H1 (cell line): ENCODE measurements around the gene TFAP2B. TPM values are rescaled to one million over a fixed set of nuclear protein-coding genes. Genes with fewer than 3 reads are reported as not detected.

Experiments used
- CTCF ChIA-PET: fragments of 300-600 bp; sonication (Branson Sonifier 250); formaldehyde crosslinking; loops from one replicate; lab custom pipeline; 2021; ENCODE audit not compliant: partially characterized antibody; lab: Charles Lee
- POLR2A ChIA-PET: fragments of 300-600 bp; sonication (Branson Sonifier 250); formaldehyde crosslinking; loops from one replicate; lab custom pipeline; 2021; ENCODE audit warnings: inconsistent platforms; ENCODE audit not compliant: partially characterized antibody; lab: Charles Lee
- DNase-seq, 2 experiments: peaks; one replicate each; pipeline versions ENCODE4 v3.0.0 to v3.0.0-alpha.2; 2010 to 2022; ENCODE audit warnings: low spot score in 2 of 2, low read depth in 1 of 2, mixed read lengths in 1 of 2
- FAIRE-seq: peaks from 2 replicates; lab custom pipeline; 2011; peaks lifted over from hg19 to GRCh38; lab: Jason Lieb, UNC
- H2AFZ ChIP-seq: 2 replicates; pipeline ENCODE4 v1.8.1; 2012; ENCODE audit warnings: low read length, inconsistent platforms
- H2AK5ac ChIP-seq: 2 replicates; pipeline ENCODE4 v1.6.1; 2013; ENCODE audit warnings: low read depth, low read length
- H2BK120ac ChIP-seq: replicated peaks from 2 replicates; pipeline ENCODE3; 2013; ENCODE audit warnings: low read depth, low read length, inconsistent platforms
- H2BK12ac ChIP-seq: 2 replicates; pipeline ENCODE4 v1.6.1; 2013; ENCODE audit warnings: low read depth, low read length
- H2BK15ac ChIP-seq: 2 replicates; pipeline ENCODE4 v1.6.1; 2013; ENCODE audit warnings: low read length
- H2BK20ac ChIP-seq: 2 replicates; pipeline ENCODE4 v1.6.1; 2013; ENCODE audit warnings: low read length
- H2BK5ac ChIP-seq: 2 replicates; pipeline ENCODE4 v1.6.1; 2013; ENCODE audit warnings: low read depth, low read length
- H3K14ac ChIP-seq: 2 replicates; pipeline ENCODE4 v1.6.1; 2013; ENCODE audit warnings: inconsistent platforms; ENCODE audit not compliant: insufficient read length
- H3K18ac ChIP-seq: 2 replicates; pipeline ENCODE4 v1.6.1; 2013; ENCODE audit warnings: low read length; ENCODE audit errors: extremely low read depth
- H3K23ac ChIP-seq: 2 replicates; pipeline ENCODE4 v1.6.1; 2013; ENCODE audit warnings: inconsistent platforms; ENCODE audit not compliant: insufficient read length
- H3K23me2 ChIP-seq: 2 replicates; pipeline ENCODE4 v1.6.1; 2013; ENCODE audit warnings: low read depth, low read length
- H3K27ac ChIP-seq: 2 replicates; pipeline ENCODE4 v1.6.1; 2011; ENCODE audit warnings: low read depth, low read length, inconsistent platforms
- H3K27me3 ChIP-seq, 4 experiments: replicated peaks in 1 of 4; 1 replicate in 1 of 4; 2 replicates in 3 of 4; pipeline versions ENCODE4 v1.6.1 to v1.8.1; 2011 to 2013; ENCODE audit warnings: low read length in 3 of 4, mild to moderate bottlenecking in 3 of 4, inconsistent platforms in 2 of 4, mixed read lengths in 2 of 4, moderate library complexity in 1 of 4; ENCODE audit not compliant: control insufficient read depth in 3 of 4, insufficient read depth in 3 of 4; ENCODE audit errors: extremely low read depth in 1 of 4
- H3K36me3 ChIP-seq, 4 experiments: 2 replicates each; pipeline versions ENCODE4 v1.6.1 to v1.8.1; 2011 to 2013; ENCODE audit warnings: mild to moderate bottlenecking in 4 of 4, low read length in 3 of 4, moderate library complexity in 2 of 4, control low read depth in 1 of 4, inconsistent platforms in 1 of 4; ENCODE audit not compliant: insufficient read depth in 4 of 4, control insufficient read depth in 2 of 4
- H3K4ac ChIP-seq: replicated peaks from 2 replicates; pipeline ENCODE3; 2013; ENCODE audit warnings: low read length, low read depth, mixed read lengths, inconsistent platforms; ENCODE audit not compliant: insufficient read length
- H3K4me1 ChIP-seq, 4 experiments: replicated peaks in 1 of 4; 1 replicate in 1 of 4; 2 replicates in 3 of 4; pipeline versions ENCODE4 v1.6.1 to v1.8.1; 2011 to 2013; ENCODE audit warnings: low read length in 3 of 4, inconsistent platforms in 2 of 4, mixed read lengths in 1 of 4; ENCODE audit not compliant: insufficient read depth in 4 of 4, control insufficient read depth in 3 of 4
- H3K4me2 ChIP-seq, 2 experiments: 2 replicates each; pipeline versions ENCODE4 v1.6.1 to v1.8.1; 2011 to 2013; ENCODE audit warnings: low read depth in 2 of 2, low read length in 2 of 2, control low read depth in 1 of 2, inconsistent platforms in 1 of 2, mild to moderate bottlenecking in 1 of 2; ENCODE audit not compliant: insufficient read depth in 1 of 2
- H3K4me3 ChIP-seq, 4 experiments: fragments of 200-600, 300-600 bp in 1 of 4; sonication (generic), shearing (Covaris generic), sonication (Bioruptor Twin) in 1 of 4; 2 replicates each; pipeline versions ENCODE4 v1.5.1 to v1.8.1; 2011 to 2016; ENCODE audit warnings: low read length in 4 of 4, low read depth in 3 of 4, control low read depth in 2 of 4, inconsistent platforms in 2 of 4, mild to moderate bottlenecking in 2 of 4, mixed read lengths in 1 of 4, moderate library complexity in 1 of 4; ENCODE audit not compliant: insufficient read depth in 2 of 4; ENCODE audit errors: extremely low read depth in 1 of 4
- H3K56ac ChIP-seq: replicated peaks from 2 replicates; pipeline ENCODE3; 2013; ENCODE audit warnings: low read depth, mild to moderate bottlenecking, mixed read lengths, low read length, inconsistent platforms; ENCODE audit not compliant: insufficient read length
- H3K79me1 ChIP-seq: 2 replicates; pipeline ENCODE4 v1.6.1; 2013; ENCODE audit warnings: low read depth, low read length, control low read depth
- H3K79me2 ChIP-seq, 2 experiments: 2 replicates each; pipeline versions ENCODE4 v1.6.1 to v1.8.1; 2012 to 2013; ENCODE audit warnings: low read length in 2 of 2, mild to moderate bottlenecking in 2 of 2, inconsistent platforms in 1 of 2; ENCODE audit not compliant: insufficient read depth in 2 of 2, control insufficient read depth in 1 of 2
- H3K9ac ChIP-seq, 4 experiments: replicated peaks in 1 of 4; 1 replicate in 1 of 4; 2 replicates in 3 of 4; pipeline versions ENCODE4 v1.6.1 to v1.8.1; 2011 to 2013; ENCODE audit warnings: low read depth in 3 of 4, low read length in 3 of 4, control low read depth in 2 of 4, mild to moderate bottlenecking in 2 of 4, moderate library complexity in 2 of 4, inconsistent platforms in 1 of 4; ENCODE audit errors: extremely low read depth in 1 of 4
- H3K9me3 ChIP-seq, 2 experiments: 2 replicates each; pipeline versions ENCODE4 v1.6.1 to v1.8.1; 2012 to 2013; ENCODE audit warnings: mild to moderate bottlenecking in 2 of 2, moderate library complexity in 2 of 2, control low read depth in 1 of 2, inconsistent platforms in 1 of 2, low read depth in 1 of 2, low read length in 1 of 2, mixed read lengths in 1 of 2; ENCODE audit not compliant: insufficient read depth in 2 of 2
- H4K20me1 ChIP-seq, 2 experiments: replicated peaks in 1 of 2; 2 replicates each; pipeline versions ENCODE3 to v1.8.1; 2011 to 2013; ENCODE audit warnings: inconsistent platforms in 2 of 2, low read length in 2 of 2, mild to moderate bottlenecking in 1 of 2; ENCODE audit not compliant: insufficient read depth in 2 of 2, control insufficient read depth in 1 of 2
- H4K5ac ChIP-seq: 2 replicates; pipeline ENCODE4 v1.6.1; 2013; ENCODE audit warnings: low read length, low read depth, mixed read lengths, inconsistent platforms; ENCODE audit not compliant: insufficient read length
- H4K8ac ChIP-seq: 2 replicates; pipeline ENCODE4 v1.8.0; 2013; ENCODE audit warnings: mild to moderate bottlenecking, moderate library complexity, low read length, inconsistent platforms; ENCODE audit not compliant: insufficient read depth; ENCODE audit errors: extremely low read depth
- H4K91ac ChIP-seq: replicated peaks from 2 replicates; pipeline ENCODE3; 2013; ENCODE audit warnings: low read length, mixed read lengths, inconsistent platforms; ENCODE audit not compliant: insufficient read length
- BCL11A ChIP-seq, 2 experiments: IDR thresholded peaks; one replicate each; pipeline ENCODE4 v1.6.1; 2011; ENCODE audit warnings: low read depth in 2 of 2, low read length in 2 of 2, mild to moderate bottlenecking in 2 of 2
- CBX5 ChIP-seq: fragments of 300-800, 300-1000 bp; sonication (generic); IDR thresholded peaks from 2 replicates; pipeline ENCODE4 v1.7.1; 2016; ENCODE audit warnings: antibody characterized with exemption, low read length, low read depth
- E2F6 ChIP-seq: IDR thresholded peaks from 2 replicates; pipeline ENCODE4 v1.6.1; 2012; ENCODE audit warnings: inconsistent platforms
- EP300 ChIP-seq, 2 experiments: IDR thresholded peaks; 1 replicate in 1 of 2; 2 replicates in 1 of 2; pipeline ENCODE4 v1.6.1; 2011 to 2012; ENCODE audit warnings: low read depth in 2 of 2, low read length in 2 of 2, mild to moderate bottlenecking in 2 of 2, borderline replicate concordance in 1 of 2, inconsistent platforms in 1 of 2, moderate library complexity in 1 of 2
- EZH2 ChIP-seq: fragments of 200-600 bp; sonication (generic); IDR thresholded peaks from 2 replicates; pipeline ENCODE4 v1.7.1; 2012; ENCODE audit warnings: low read depth, mild to moderate bottlenecking, moderate library complexity, low read length, inconsistent platforms; ENCODE audit not compliant: severe bottlenecking
- FOSL1 ChIP-seq: IDR thresholded peaks from 2 replicates; pipeline ENCODE4 v1.6.1; 2011; ENCODE audit warnings: mild to moderate bottlenecking, low read depth, low read length, moderate library complexity; ENCODE audit not compliant: insufficient read depth
- KDM5A ChIP-seq: fragments of 200-600 bp; IDR thresholded peaks from 2 replicates; pipeline ENCODE4 v1.7.1; 2012; ENCODE audit warnings: mild to moderate bottlenecking, low read length, inconsistent platforms, mixed read lengths
- POLR2AphosphoS5 ChIP-seq: IDR thresholded peaks from 2 replicates; pipeline ENCODE4 v1.6.1; 2011; ENCODE audit warnings: low read depth, low read length
- RFX5 ChIP-seq: IDR thresholded peaks from 2 replicates; pipeline ENCODE4 v1.6.1; 2011; ENCODE audit warnings: low read depth, low read length, improper control_type of control experiment, borderline replicate concordance
- RXRA ChIP-seq: IDR thresholded peaks from 2 replicates; pipeline ENCODE4 v1.6.1; 2011; ENCODE audit warnings: low read depth, mild to moderate bottlenecking, low read length, moderate library complexity; ENCODE audit not compliant: insufficient read depth
- SAP30 ChIP-seq: fragments of 300-600 bp; sonication (generic); IDR thresholded peaks from 2 replicates; pipeline ENCODE4 v1.7.1; 2012; ENCODE audit warnings: low read length, moderate library complexity, mild to moderate bottlenecking, inconsistent platforms; ENCODE audit not compliant: insufficient read depth, insufficient replicate concordance
- SIRT6 ChIP-seq: IDR thresholded peaks from one replicate; pipeline ENCODE4 v1.7.1; 2012; ENCODE audit warnings: low read length, inconsistent platforms
- SP1 ChIP-seq: IDR thresholded peaks from 2 replicates; pipeline ENCODE4 v1.6.1; 2011; ENCODE audit warnings: low read depth, low read length
- WGBS, 2 experiments: shearing (Covaris generic) in 1 of 2; methylation state at CpG; one replicate each; pipeline versions ENCODE4 v1.1.6 to v1.1.7; 2013 to 2015; ENCODE audit warnings: low lambda C conversion rate in 2 of 2, mixed read lengths in 2 of 2, inconsistent platforms in 1 of 2, low coverage in 1 of 2, missing lambda C conversion rate in 1 of 2; ENCODE audit not compliant: insufficient replicate concordance in 2 of 2, insufficient coverage in 1 of 2, insufficient read length in 1 of 2; ENCODE audit errors: extremely low coverage in 1 of 2, missing lambda C conversion rate in 1 of 2; 5-methylcytosine and 5-hydroxymethylcytosine counted together
- polyA plus RNA-seq, 7 experiments: library from polyadenylated mRNA; depleted of rRNA in 3 of 7; stranded (reverse) in 5 of 7; unstranded in 2 of 7; fragments of >200 nt in 5 of 7; fragments of 200-250 nt in 2 of 7; gene quantifications; 1 replicate in 5 of 7; 2 replicates in 1 of 7; 4 replicates in 1 of 7; pipeline versions ENCODE4 v1.2.1 to v1.2.3, GENCODE V29; 2011 to 2013; ENCODE audit warnings: missing spikeins in 2 of 7, mixed read lengths in 2 of 7
- total RNA-seq: library from RNA; stranded (reverse); fragmentation: NEBNext Ultra II Directional; extraction: Animal tissue kit (Norgen Biotek cat#: 25700); gene quantifications from 2 replicates; pipeline ENCODE4 v1.2.1, GENCODE V29; 2021

The TFAP2B gene
- total and polyA plus RNA-seq, 2 of the 8 experiments (the other 6 are each of a cell fraction or from before 2014, with no cell fraction given): not detected

GRCh38 chr6:50889497-50889896 is 70.8 kb downstream of the TFAP2B start:
- H3K4me2 ChIP-seq: no peak overlapping the region
- H3K4me3 ChIP-seq: no peak overlapping the region
- POLR2A ChIA-PET: no interaction called here
- H3K56ac ChIP-seq: no peak overlapping the region
- H2BK5ac ChIP-seq: no peak overlapping the region
- H2AFZ ChIP-seq: no peak overlapping the region
- no peak overlapping the region for H3K9ac ChIP-seq
- no peak overlapping the region for H2BK20ac ChIP-seq
- no peak overlapping the region for H2BK12ac ChIP-seq
- no peak for TF ChIP-seq FOSL1
- no peak for TF ChIP-seq SIRT6
- no peak for TF ChIP-seq RFX5
- TF ChIP-seq SAP30: no peak
- TF ChIP-seq CBX5: no peak
- no peak for TF ChIP-seq BCL11A (IDR thresholded peaks at IDR 0.05; ENCODE audit: low read depth in 2 of 2, low read length in 2 of 2)
- no peak for TF ChIP-seq SP1
- TF ChIP-seq E2F6: no peak
- TF ChIP-seq RXRA: no peak
- no peak for TF ChIP-seq EP300 (IDR thresholded peaks at IDR 0.05; ENCODE audit: borderline replicate concordance in 1 of 2, low read depth in 2 of 2, low read length in 2 of 2)
- TF ChIP-seq KDM5A: no peak
- TF ChIP-seq EZH2: no peak
- no peak for TF ChIP-seq POLR2AphosphoS5
- H3K23me2 ChIP-seq: no peaks in the 10 kb centered on the region
- H3K18ac ChIP-seq: no peak overlapping the region
- H3K23ac ChIP-seq: no peak overlapping the region
- H4K8ac ChIP-seq: no peak overlapping the region
- H2BK120ac ChIP-seq: no peak overlapping the region
- 90% methylated on average over 3 of the region's 3 CpGs; no CpG with 5 or more reads in 1 of the 2 experiments for WGBS, 2 experiments
- no peak overlapping the region for H3K4ac ChIP-seq
- no peak overlapping the region for H2AK5ac ChIP-seq
- H3K79me1 ChIP-seq: no peaks in the 10 kb centered on the region
- H4K20me1 ChIP-seq: no peaks in the 10 kb centered on the region
- FAIRE-seq: no peak
- peaks cover 0 to 2% (median 1%) of the 10 kb centered on the region in 4 experiments; a peak in 1 of 7 replicates for H3K4me1 ChIP-seq
- H3K9me3 ChIP-seq: no peaks in the 10 kb centered on the region
- no peaks in the 10 kb centered on the region for H3K36me3 ChIP-seq
- H3K14ac ChIP-seq: no peak overlapping the region
- no peak overlapping the region for H2BK15ac ChIP-seq
- H3K27ac ChIP-seq: no peak overlapping the region
- DNase-seq: no peak
- no peaks in the 10 kb centered on the region for H3K79me2 ChIP-seq
- no peaks in the 10 kb centered on the region for H3K27me3 ChIP-seq
- no peak overlapping the region for H4K91ac ChIP-seq
- CTCF ChIA-PET: interaction anchor here (1.5 kb wide), 1 partner anchor 11 kb away, joined by 3 read pairs; no protein-coding TSS in a partner anchor
- H4K5ac ChIP-seq: no peak overlapping the region
